IPS-18c (cell line): ENCODE results near the gene DDX54.
"Not testable (repeated sequence)": the region's sequence is repeated elsewhere in the genome, so short reads cannot be mapped to it uniquely, and the experiment has no call there.

ENCODE experiments used
- H3K4me3 ChIP-seq: 2 replicates; pipeline ENCODE4 v1.7.0; 2013; ENCODE audit warnings: low read depth, mild to moderate bottlenecking, low read length, moderate library complexity; ENCODE audit not compliant: insufficient read depth
- H3K9me3 ChIP-seq: one replicate; pipeline ENCODE4 v1.6.1; 2013; ENCODE audit warnings: mild to moderate bottlenecking, low read length, moderate library complexity; ENCODE audit not compliant: control insufficient read depth, insufficient read depth

DDX54 gene

GRCh38 chr12:113155060-113155459 is 30.2 kb downstream of the DDX54 start:
- Histone ChIP-seq H3K9me3 (peaks cover 2% of the 10 kb centered on the region), H3K4me3 (no peak overlapping the region; the same call in 1 of the 2 replicates)

DNA sequence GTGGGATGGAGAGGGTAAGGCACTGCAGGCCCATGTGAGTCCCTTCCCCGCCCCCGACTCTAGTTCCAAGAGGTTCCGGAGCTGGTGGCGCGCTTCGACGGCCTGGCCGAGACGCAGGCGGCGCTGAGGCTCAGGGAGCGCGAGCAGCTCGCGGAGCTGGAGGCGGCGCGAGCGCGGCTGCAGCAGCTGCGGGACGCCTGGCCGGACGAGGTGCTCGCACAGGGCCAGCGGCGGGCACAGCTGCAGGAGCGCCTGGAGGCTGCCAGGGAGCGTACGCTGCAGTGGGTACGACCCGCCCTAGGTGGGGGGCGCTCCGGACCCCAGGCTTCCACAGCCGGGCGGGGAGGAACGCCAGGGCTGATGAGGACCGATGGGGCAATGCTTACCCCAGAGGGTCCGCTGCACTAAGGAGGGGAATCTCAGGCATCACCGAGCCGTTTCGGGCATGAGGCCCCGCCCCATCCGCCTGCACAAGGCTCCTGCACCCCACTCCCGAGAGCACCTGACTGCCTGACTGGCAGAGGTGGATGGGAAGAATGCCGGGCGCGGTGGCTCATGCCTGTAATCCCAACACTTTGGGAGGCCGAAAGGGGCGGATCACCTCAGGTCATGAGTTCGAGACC is 30.8 kb downstream of the DDX54 start:
- Histone ChIP-seq H3K9me3 (peaks cover 2% of the 10 kb centered on the region), H3K4me3 (peak overlapping the region; percentile 55; the same call in 1 of the 2 replicates)

GRCh38 chr12:113152835-113153814 is 32.2 kb downstream of the DDX54 start:
- peaks cover 2% of the 10 kb centered on the region for H3K9me3 ChIP-seq
- peak overlapping the region; percentile 66 for H3K4me3 ChIP-seq

DNA sequence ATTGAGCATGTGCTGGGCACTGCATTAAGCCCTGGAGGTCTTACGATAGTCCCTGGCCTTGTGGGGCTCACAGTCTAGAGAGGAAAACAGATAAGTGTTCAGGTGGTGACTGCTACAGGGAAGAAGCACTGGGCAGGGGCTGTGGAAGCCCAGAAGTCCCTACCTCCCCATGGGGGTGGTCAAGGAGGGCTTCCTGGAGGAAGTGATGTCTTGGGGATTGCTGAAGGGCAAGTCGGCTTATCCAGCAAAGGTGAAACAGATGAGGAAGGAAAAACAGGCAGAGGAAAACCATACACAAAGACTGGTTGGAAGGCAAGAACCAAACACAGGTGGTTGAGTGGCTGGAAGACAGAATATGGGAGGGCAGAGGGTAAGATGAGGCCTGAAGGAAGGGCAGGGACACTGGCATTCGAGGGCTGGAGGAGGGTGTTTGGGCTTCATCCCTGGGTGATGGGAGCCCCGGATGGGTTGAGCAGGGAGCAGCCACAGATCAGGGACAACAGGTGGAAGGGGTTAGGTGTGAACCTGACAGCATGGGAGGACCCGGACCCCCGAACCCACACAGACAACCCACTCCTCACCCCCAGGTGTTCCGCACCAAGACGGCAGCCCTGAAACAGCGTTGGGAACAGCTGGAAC is 33.0 kb downstream of the DDX54 start:
- H3K4me3 ChIP-seq: no peak overlapping the region
- H3K9me3 ChIP-seq: peaks cover 2% of the 10 kb centered on the region

- H3K4me3 ChIP-seq: no peak overlapping the region
Observed at GRCh38 chr12:113151655-113152054, 33.6 kb downstream of the DDX54 start.

DNA sequence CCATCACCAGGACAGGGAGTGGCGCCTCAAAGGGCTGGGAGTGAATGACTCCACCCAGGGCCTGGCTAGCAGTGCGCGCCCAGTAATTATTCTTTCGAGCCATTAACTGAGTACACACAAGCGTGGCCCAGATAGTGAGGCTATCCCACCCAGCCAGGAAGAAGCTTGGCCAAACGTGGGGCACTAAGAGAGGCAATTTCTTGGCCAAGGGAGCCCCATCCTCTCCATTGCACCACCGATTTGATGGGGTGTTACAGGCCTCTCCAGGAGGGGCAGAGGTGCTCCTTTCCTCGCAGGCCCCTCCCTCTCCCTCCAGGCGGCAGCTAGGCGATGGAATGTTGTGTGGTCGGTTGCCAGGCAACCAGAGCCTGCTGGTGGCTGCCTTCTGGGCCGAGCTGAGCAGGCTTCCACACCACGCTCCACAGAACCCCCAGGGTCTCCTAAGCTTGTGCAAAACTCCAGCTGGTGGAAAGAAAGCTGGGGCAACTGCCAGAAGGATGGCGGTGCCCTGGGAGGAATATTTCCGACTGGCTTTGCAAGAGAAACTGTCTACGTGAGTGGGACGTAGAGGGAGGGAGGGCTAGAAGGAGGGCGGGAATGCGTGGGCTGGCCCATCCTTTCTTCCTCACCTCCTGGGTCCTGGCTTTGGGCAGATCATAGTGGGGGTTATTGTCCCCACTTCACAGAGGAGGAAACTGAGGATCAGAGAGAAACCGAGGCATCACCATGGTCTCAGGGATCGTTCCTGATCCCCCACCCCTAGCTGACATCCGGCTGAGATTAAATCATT is 35.7 kb downstream of the DDX54 start, which contains the start of gene CFAP73:
Gene CFAP73, plus strand, starts transcription at position 364 of the 790 bp plus-strand sequence. Its CDS starts 134 bp downstream, at position 498.
- Histone ChIP-seq H3K9me3 (peaks cover 2% of the 10 kb centered on the region), H3K4me3 (peak within 1 kb of the TSS; percentile 16; the same call in 1 of the 2 replicates)

More at GRCh38 chr12:113151655-113152054, 33.6 kb downstream of the DDX54 start:
- peaks cover 2% of the 10 kb centered on the region for H3K9me3 ChIP-seq

GRCh38 chr12:113146999-113147398 is 38.3 kb downstream of the DDX54 start:
- no peaks in the 10 kb centered on the region for H3K9me3 ChIP-seq
- H3K4me3 ChIP-seq: no peak overlapping the region

- no peak overlapping the region for H3K4me3 ChIP-seq
- no peaks in the 10 kb centered on the region for H3K9me3 ChIP-seq
Observed at GRCh38 chr12:113145720-113146551, 39.3 kb downstream of the DDX54 start.

- Histone ChIP-seq H3K9me3 (no peaks in the 10 kb centered on the region), H3K4me3 (no peak overlapping the region)
Observed at GRCh38 chr12:113144806-113145205, 40.5 kb downstream of the DDX54 start.

DNA sequence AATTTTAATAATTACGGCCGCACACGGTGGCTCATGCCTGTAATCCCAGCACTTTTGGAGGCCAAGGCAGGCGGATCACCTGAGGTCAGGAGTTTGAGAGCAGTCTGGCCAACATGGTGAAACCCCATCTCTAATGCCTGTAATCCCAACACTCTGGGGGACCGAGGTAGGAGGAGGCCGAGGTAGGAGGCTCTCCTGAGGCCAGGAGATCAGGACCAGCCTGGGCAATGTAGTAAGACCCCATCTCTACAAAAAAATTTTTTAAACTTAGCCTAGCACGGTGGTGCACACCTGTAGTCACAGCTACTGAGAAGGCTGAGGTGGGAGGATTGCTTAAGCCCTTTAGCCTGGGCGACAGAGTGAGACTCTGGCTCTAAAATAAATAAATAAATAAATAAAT is 41.3 kb downstream of the DDX54 start:
- no peaks in the 10 kb centered on the region for H3K9me3 ChIP-seq
- H3K4me3 ChIP-seq: no peak overlapping the region

DNA sequence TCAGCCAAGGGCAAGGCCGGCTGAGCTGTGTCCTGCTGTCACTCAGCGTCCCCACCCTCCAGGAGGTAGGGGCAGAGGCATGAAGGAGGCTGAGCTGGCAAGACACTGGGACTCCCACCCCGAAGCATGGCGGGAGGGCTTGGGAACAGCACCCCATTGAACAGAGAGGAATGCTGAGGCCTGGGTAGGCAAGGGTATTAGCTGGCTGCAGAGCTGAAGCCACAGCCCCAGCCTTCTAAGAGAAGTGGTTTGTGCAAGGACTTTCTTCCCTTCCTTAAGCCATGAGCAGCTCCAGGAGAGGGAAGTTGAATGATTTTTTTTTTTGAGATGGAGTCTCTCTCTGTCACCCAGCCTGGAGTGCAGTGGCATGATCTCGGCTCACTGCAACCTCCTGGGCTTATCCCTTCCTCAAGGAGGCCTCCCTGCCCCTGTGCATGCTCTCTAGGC is 42.4 kb downstream of the DDX54 start:
- H3K9me3 ChIP-seq: no peaks in the 10 kb centered on the region
- H3K4me3 ChIP-seq: no peak overlapping the region

GRCh38 chr12:113142173-113142885 is 42.9 kb downstream of the DDX54 start:
- no peaks in the 10 kb centered on the region for H3K9me3 ChIP-seq
- no peak overlapping the region for H3K4me3 ChIP-seq

GRCh38 chr12:113141716-113142115 is 43.6 kb downstream of the DDX54 start:
- H3K4me3 ChIP-seq: not testable (repeated sequence)

GRCh38 chr12:113140706-113141105 is 44.6 kb downstream of the DDX54 start:
- Histone ChIP-seq H3K9me3 (no peaks in the 10 kb centered on the region), H3K4me3 (no peak overlapping the region)

More at GRCh38 chr12:113141716-113142115, 43.6 kb downstream of the DDX54 start:
- not testable (repeated sequence) for H3K9me3 ChIP-seq

DNA sequence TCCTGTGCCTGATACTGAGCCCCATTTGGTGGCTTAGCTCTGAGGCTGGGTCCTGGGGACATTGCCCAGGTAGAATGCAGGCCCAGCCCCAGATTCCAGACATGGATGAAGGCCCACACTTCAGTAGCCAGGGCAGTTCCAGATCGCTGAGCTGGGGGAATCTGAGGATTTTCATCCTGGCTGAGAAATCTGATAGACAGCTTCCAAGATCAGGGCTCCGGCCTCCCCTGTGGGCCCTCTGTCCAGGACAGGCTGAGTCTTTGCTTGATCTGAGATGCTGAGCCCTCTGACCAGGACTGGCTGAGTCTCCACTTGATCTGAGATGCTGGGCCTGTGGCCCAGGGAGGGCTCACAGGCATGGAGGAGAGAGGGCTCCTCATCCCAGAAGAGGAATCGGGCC is 46.5 kb downstream of the DDX54 start:
- Histone ChIP-seq H3K9me3 (no peaks in the 10 kb centered on the region), H3K4me3 (no peak overlapping the region)
